K562 (cell line): Measurements from ENCODE around the gene EXT2. TPM values are rescaled to one million over a fixed set of nuclear protein-coding genes. Genes with fewer than 3 reads are reported as not detected.

Experiments used
- IRF2 ChIP-seq: sonication (generic); formaldehyde crosslinking; IDR thresholded peaks from 2 replicates; pipeline ENCODE4 v1.8.1; 2022; ENCODE audit warnings: mild to moderate bottlenecking, missing genetic modification reagents
- PTBP1 ChIP-seq: fragments of 200-400 bp; formaldehyde crosslinking; IDR thresholded peaks from 2 replicates; pipeline ENCODE4 v1.6.1; 2017; ENCODE audit warnings: low read depth, low read length
- PTRF ChIP-seq: fragments of 450-650 bp; IDR thresholded peaks from 2 replicates; pipeline ENCODE4 v1.6.1; 2016; ENCODE audit warnings: mild to moderate bottlenecking, missing genetic modification characterization, missing compliant biosample characterization
- RBM14 ChIP-seq: fragments of 200-400 bp; formaldehyde crosslinking; IDR thresholded peaks from 2 replicates; pipeline ENCODE4 v1.6.1; 2018; ENCODE audit warnings: low read depth, mild to moderate bottlenecking, low read length, moderate library complexity, borderline replicate concordance; ENCODE audit not compliant: insufficient read depth
- THRAP3 ChIP-seq: fragments of 450-650 bp; IDR thresholded peaks from 2 replicates; pipeline ENCODE4 v1.6.1; 2016; ENCODE audit warnings: mild to moderate bottlenecking, inconsistent platforms, borderline replicate concordance
- ZNF316 ChIP-seq: fragments of 450-650 bp; IDR thresholded peaks from 2 replicates; pipeline ENCODE4 v1.6.1; 2016
- ZNF707 ChIP-seq: fragments of 250-450 bp; sonication (Bioruptor Pico); conservative IDR thresholded peaks from 2 replicates; pipeline ENCODE4 v1.8.0; 2022; ENCODE audit warnings: inconsistent platforms, mild to moderate bottlenecking, moderate library complexity
- polyA plus RNA-seq, 8 experiments: library from polyadenylated mRNA; depleted of rRNA in 4 of 8; stranded (reverse) in 5 of 8; unstranded in 3 of 8; fragments of >200 nt; fragmentation: Nextera tagmentation in 2 of 8; fragmentation: Illumina TruSeq in 1 of 8; extraction: Ambion mirVana in 2 of 8; extraction: Trizol in 1 of 8; gene quantifications; 2 replicates each; pipeline versions ENCODE4 v1.2.1 to v1.2.3, GENCODE V29; 2011 to 2014; ENCODE audit warnings: inconsistent platforms in 1 of 8, missing spikeins in 1 of 8
- total RNA-seq, 7 experiments: library from RNA; depleted of rRNA in 6 of 7; stranded (reverse); fragments of >200 nt in 6 of 7; fragmentation: Illumina TruSeq in 2 of 7; extraction: Trizol in 2 of 7; gene quantifications; 2 replicates each; pipeline versions ENCODE4 v1.2.1 to v1.2.3, GENCODE V29; 2011 to 2021; ENCODE audit warnings: low replicate concordance in 1 of 7
- TF ChIP-seq, protein P1 (sequence below): sonication (generic); formaldehyde crosslinking; IDR thresholded peaks from 2 replicates; pipeline ENCODE4 v1.8.0; 2022; ENCODE audit warnings: mild to moderate bottlenecking, missing genetic modification reagents
- TF ChIP-seq, protein P2 (sequence below): fragments of 200-800 bp; sonication (Bioruptor generic); IDR thresholded peaks from 2 replicates; pipeline ENCODE4 v1.6.1; 2017; ENCODE audit warnings: missing genetic modification characterization, missing compliant biosample characterization
- TF ChIP-seq, protein P3 (sequence below): fragments of 250-450 bp; sonication (Bioruptor Pico); IDR thresholded peaks from 2 replicates; pipeline ENCODE4 v1.5.0; 2020; ENCODE audit warnings: mild to moderate bottlenecking

Gene EXT2
- total and polyA plus RNA-seq, 9 of the 15 experiments (the other 6 are each of a cell fraction or from before 2014, with no cell fraction given), result 7.5 to 52.1 (median 38.1) TPM

DNA sequence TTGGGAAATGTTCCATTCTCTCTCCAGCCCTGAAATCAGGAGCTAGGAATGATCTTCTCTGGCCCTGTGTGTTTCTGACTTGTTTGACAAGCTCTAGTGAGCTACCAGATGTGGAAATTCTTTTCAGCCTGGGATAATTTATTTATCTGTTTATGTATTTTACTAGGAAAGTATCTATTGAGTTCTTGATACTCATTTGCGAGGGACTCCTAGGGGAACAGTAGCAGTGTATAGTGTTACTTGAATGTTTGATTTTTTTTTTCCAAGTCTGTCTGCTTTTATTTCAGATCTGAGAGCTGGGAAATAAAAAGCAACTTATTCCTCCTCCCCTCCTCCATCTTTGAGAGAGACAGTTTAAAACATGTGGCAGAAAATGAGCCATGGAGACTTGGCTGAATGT, 122.0 kb downstream of the EXT2 start (continued):
- TF ChIP-seq THRAP3, result no peak
- TF ChIP-seq, protein P1, sequence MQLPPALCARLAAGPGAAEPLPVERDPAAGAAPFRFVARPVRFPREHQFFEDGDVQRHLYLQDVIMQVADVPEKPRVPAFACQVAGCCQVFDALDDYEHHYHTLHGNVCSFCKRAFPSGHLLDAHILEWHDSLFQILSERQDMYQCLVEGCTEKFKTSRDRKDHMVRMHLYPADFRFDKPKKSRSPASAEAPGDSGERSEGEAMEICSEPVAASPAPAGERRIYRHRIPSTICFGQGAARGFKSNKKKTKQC (CRISPR knock-in tag), result no peak
- TF ChIP-seq, protein P2, sequence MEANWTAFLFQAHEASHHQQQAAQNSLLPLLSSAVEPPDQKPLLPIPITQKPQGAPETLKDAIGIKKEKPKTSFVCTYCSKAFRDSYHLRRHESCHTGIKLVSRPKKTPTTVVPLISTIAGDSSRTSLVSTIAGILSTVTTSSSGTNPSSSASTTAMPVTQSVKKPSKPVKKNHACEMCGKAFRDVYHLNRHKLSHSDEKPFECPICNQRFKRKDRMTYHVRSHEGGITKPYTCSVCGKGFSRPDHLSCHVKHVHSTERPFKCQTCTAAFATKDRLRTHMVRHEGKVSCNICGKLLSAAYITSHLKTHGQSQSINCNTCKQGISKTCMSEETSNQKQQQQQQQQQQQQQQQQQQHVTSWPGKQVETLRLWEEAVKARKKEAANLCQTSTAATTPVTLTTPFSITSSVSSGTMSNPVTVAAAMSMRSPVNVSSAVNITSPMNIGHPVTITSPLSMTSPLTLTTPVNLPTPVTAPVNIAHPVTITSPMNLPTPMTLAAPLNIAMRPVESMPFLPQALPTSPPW (CRISPR knock-in tag), result no peak
- no peak for TF ChIP-seq PTBP1
- TF ChIP-seq, protein P3, sequence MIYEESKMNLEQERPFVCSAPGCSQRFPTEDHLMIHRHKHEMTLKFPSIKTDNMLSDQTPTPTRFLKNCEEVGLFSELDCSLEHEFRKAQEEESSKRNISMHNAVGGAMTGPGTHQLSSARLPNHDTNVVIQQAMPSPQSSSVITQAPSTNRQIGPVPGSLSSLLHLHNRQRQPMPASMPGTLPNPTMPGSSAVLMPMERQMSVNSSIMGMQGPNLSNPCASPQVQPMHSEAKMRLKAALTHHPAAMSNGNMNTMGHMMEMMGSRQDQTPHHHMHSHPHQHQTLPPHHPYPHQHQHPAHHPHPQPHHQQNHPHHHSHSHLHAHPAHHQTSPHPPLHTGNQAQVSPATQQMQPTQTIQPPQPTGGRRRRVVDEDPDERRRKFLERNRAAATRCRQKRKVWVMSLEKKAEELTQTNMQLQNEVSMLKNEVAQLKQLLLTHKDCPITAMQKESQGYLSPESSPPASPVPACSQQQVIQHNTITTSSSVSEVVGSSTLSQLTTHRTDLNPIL (CRISPR knock-in tag), result no peak
- no peak for TF ChIP-seq PTRF
- no peak for TF ChIP-seq RBM14
- no peak for TF ChIP-seq IRF2 (CRISPR knock-in tag)
- TF ChIP-seq ZNF316, result no peak
- TF ChIP-seq ZNF707 (CRISPR knock-in tag), result no peak
